Uterus (tissue), 4 donors: ENCODE measurements around the gene IQCF5. TPM values are rescaled to one million over a fixed set of nuclear protein-coding genes. Genes with fewer than 3 reads are reported as not detected.

Experiments used
- DNase-seq, 2 donors: peaks; one replicate each; pipeline ENCODE4 v3.0.0-alpha.2; 2019 to 2020
- H3K27ac ChIP-seq, 2 donors: fragments of 200-600 bp; sonication (generic); 1 replicate in 1 of 2; 2 replicates in 1 of 2; pipeline ENCODE4 v1.5.1; 2016 to 2018
- H3K27me3 ChIP-seq, 2 donors: fragments of 200-600 bp; sonication (generic); one replicate each; pipeline ENCODE4 v1.5.1; 2018 to 2019; ENCODE audit warnings: control low read depth in 1 of 2
- H3K36me3 ChIP-seq, 2 donors: fragments of 200-600 bp; sonication (generic); one replicate each; pipeline ENCODE4 v1.5.1; 2019; ENCODE audit warnings: control low read depth in 1 of 2
- H3K4me1 ChIP-seq, 2 donors: fragments of 200-600 bp; sonication (generic); one replicate each; pipeline ENCODE4 v1.5.1; 2018 to 2019; ENCODE audit warnings: control low read depth in 1 of 2
- H3K4me3 ChIP-seq, 2 donors: fragments of 200-600 bp; sonication (generic); 1 replicate in 1 of 2; 2 replicates in 1 of 2; pipeline ENCODE4 v1.5.1; 2018 to 2019; ENCODE audit warnings: mild to moderate bottlenecking in 1 of 2
- H3K9me3 ChIP-seq, 2 donors: fragments of 200-600 bp; sonication (generic); one replicate each; pipeline ENCODE4 v1.5.1; 2019; ENCODE audit warnings: control low read depth in 1 of 2
- CTCF ChIP-seq, 4 experiments: fragments of 200-600 bp in 2 of 4; fragments of 450-650 bp in 2 of 4; sonication (generic) in 2 of 4; IDR thresholded peaks; one replicate each; pipeline ENCODE4 v1.5.1; 2016 to 2019; ENCODE audit warnings: antibody characterized with exemption in 4 of 4, mild to moderate bottlenecking in 2 of 4, moderate library complexity in 1 of 4
- POLR2A ChIP-seq, 2 donors: fragments of 450-650 bp; IDR thresholded peaks; one replicate each; pipeline ENCODE4 v1.6.1; 2016; ENCODE audit warnings: antibody characterized with exemption in 2 of 2, mild to moderate bottlenecking in 1 of 2, moderate library complexity in 1 of 2
- intact Hi-C: fragments of 100-400 bp; cut with DNase I; formaldehyde crosslinking; loops from one replicate; pipeline ENCODE4 v1.15.1; 2023; ENCODE audit warnings: low total_unique reads
- total RNA-seq, 4 donors: library from RNA; depleted of rRNA in 3 of 4; stranded (reverse); fragments of >200 nt in 3 of 4; gene quantifications; one replicate each; pipeline versions ENCODE4 v1.1.0 to v1.2.4, GENCODE V29; 2014 to 2023
- donor health status: DM: yes; HTN: yes; CAD: no.

The IQCF5 gene
- not detected for total RNA-seq

- Histone ChIP-seq H3K4me3 (no peak within 1 kb of the TSS), H3K36me3 (no peaks in the 10 kb centered on the region), H3K27ac (no peak within 1 kb of the TSS), H3K9me3 (no peaks in the 10 kb centered on the region), H3K27me3 (no peaks in the 10 kb centered on the region), H3K4me1 (no peaks in the 10 kb centered on the region)
- intact Hi-C loops, result no loop called here
- DNase-seq, result no peak
- TF ChIP-seq CTCF (IDR thresholded peaks at IDR 0.05), result no peak
- no peak for TF ChIP-seq POLR2A (IDR thresholded peaks at IDR 0.05)
These were observed at the start of gene IQCF5 for GRCh38 chr3:51875501-51875900. TSS of gene IQCF5 (minus strand) at chr3:51875601. CDS start at chr3:51875531, 70 bp downstream.

DNA sequence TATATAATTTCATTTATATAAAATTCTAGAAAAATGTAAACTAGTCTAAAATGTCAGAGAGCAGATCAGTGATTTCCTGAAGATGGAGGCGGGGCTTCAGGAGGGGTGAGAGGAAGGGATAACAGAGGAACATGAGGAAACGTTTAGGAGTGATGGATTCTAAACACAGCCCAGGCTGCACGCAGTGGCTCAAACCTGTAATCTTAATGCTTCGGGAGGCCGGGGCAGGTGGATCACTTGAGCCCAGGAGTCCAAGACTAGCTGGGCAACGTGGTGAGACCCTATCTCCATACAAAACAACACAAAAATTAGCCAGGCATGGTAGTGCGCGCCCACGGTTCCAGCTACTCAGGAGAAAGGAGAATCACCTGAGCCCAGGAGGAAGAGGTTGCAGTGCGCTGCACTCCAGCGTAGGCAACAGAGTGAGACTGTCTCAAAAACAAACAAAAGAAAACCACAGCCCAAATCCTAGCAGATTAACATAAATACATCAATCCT lies 45.7 kb upstream of the IQCF5 start:
- Histone ChIP-seq H3K4me1 (no peaks in the 10 kb centered on the region), H3K27ac (no peak overlapping the region), H3K9me3 (no peaks in the 10 kb centered on the region), H3K4me3 (no peak overlapping the region), H3K27me3 (no peaks in the 10 kb centered on the region), H3K36me3 (no peaks in the 10 kb centered on the region)
- TF ChIP-seq POLR2A (IDR thresholded peaks at IDR 0.05), result no peak
- TF ChIP-seq CTCF (IDR thresholded peaks at IDR 0.05), result no peak
- intact Hi-C loops, result no loop called here
- DNase-seq, result no peak

- intact Hi-C loops, result no loop called here
- Histone ChIP-seq H3K9me3 (no peaks in the 10 kb centered on the region), H3K4me3 (no peak overlapping the region), H3K27me3 (no peaks in the 10 kb centered on the region), H3K27ac (no peak overlapping the region), H3K36me3 (no peaks in the 10 kb centered on the region), H3K4me1 (no peaks in the 10 kb centered on the region)
- DNase-seq, result no peak
- TF ChIP-seq CTCF (IDR thresholded peaks at IDR 0.05) (no peak), POLR2A (IDR thresholded peaks at IDR 0.05) (no peak)
These were observed 41.0 kb upstream of the IQCF5 start for GRCh38 chr3:51916418-51916817.

- no peak for DNase-seq
- no peak overlapping the region for H3K4me3 ChIP-seq
- intact Hi-C loops, result no loop called here
These were observed 32.6 kb upstream of the IQCF5 start for GRCh38 chr3:51908026-51908425.

More at GRCh38 chr3:51908026-51908425, 32.6 kb upstream of the IQCF5 start:
- no peaks in the 10 kb centered on the region for H3K9me3 ChIP-seq
- H3K36me3 ChIP-seq, result no peaks in the 10 kb centered on the region
- H3K27ac ChIP-seq, result no peak overlapping the region
- TF ChIP-seq POLR2A (IDR thresholded peaks at IDR 0.05) (no peak), CTCF (IDR thresholded peaks at IDR 0.05) (no peak)
- H3K27me3 ChIP-seq, result no peaks in the 10 kb centered on the region
- H3K4me1 ChIP-seq, result no peaks in the 10 kb centered on the region
